Rectal smooth muscle tissue (tissue), 1 donor: ENCODE data around the gene RAE1.

ENCODE experiments used
- H3K27ac ChIP-seq: one replicate; pipeline ENCODE4 v1.7.0; 2013; ENCODE audit warnings: low read depth, low read length, inconsistent platforms
- H3K27me3 ChIP-seq: one replicate; pipeline ENCODE4 v1.7.0; 2013; ENCODE audit warnings: low read length; ENCODE audit not compliant: control insufficient read depth, insufficient read depth
- H3K36me3 ChIP-seq: one replicate; pipeline ENCODE4 v1.7.0; 2013; ENCODE audit warnings: low read length; ENCODE audit not compliant: control insufficient read depth, insufficient read depth
- H3K4me1 ChIP-seq: one replicate; pipeline ENCODE4 v1.7.0; 2013; ENCODE audit warnings: low read length; ENCODE audit not compliant: control insufficient read depth, insufficient read depth
- H3K4me3 ChIP-seq: one replicate; pipeline ENCODE4 v1.7.0; 2013; ENCODE audit warnings: low read length
- H3K9ac ChIP-seq: one replicate; pipeline ENCODE4 v1.7.0; 2013; ENCODE audit warnings: low read length

RAE1 gene

GRCh38 chr20:57317316-57317788 is 33.7 kb upstream of the RAE1 start:
- peaks cover 2% of the 10 kb centered on the region for H3K27me3 ChIP-seq
- H3K27ac ChIP-seq = no peak overlapping the region
- H3K9ac ChIP-seq = no peak overlapping the region
- H3K4me3 ChIP-seq = no peak overlapping the region
- no peaks in the 10 kb centered on the region for H3K36me3 ChIP-seq
- no peaks in the 10 kb centered on the region for H3K4me1 ChIP-seq

GRCh38 chr20:57317789-57318371 is 33.2 kb upstream of the RAE1 start:
- H3K27ac ChIP-seq = no peak overlapping the region
- no peak overlapping the region for H3K9ac ChIP-seq
- no peak overlapping the region for H3K4me3 ChIP-seq
- H3K4me1 ChIP-seq = peaks cover 2% of the 10 kb centered on the region
- H3K27me3 ChIP-seq = peaks cover 2% of the 10 kb centered on the region
- no peaks in the 10 kb centered on the region for H3K36me3 ChIP-seq

GRCh38 chr20:57319584-57319983 is 31.5 kb upstream of the RAE1 start:
- Histone ChIP-seq H3K27me3 (peaks cover 2% of the 10 kb centered on the region), H3K4me3 (no peak overlapping the region), H3K27ac (no peak overlapping the region)

DNA sequence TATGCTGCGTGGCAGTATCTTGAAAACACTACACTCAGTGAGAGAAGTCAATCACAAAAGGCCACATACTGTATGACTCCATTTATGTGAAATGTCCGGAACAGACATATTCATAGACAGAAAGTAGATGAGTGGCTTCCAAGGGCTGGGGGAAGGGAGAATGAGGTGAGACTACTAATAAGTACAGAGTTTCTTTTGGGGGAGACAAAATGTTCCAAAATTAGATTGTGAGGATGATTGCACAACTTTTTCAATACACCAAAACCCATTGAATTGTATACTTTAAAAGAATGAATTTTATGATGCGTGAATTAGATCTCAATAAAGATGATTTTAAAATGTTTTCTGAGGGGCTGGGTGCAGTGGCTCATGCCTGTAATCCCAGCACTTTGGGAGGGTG is 30.7 kb upstream of the RAE1 start:
- H3K27me3 ChIP-seq = peaks cover 2% of the 10 kb centered on the region
- H3K9ac ChIP-seq = no peak overlapping the region
- H3K36me3 ChIP-seq = no peaks in the 10 kb centered on the region

More at GRCh38 chr20:57319584-57319983, 31.5 kb upstream of the RAE1 start:
- H3K36me3 ChIP-seq = no peaks in the 10 kb centered on the region
- H3K4me1 ChIP-seq = peaks cover 4% of the 10 kb centered on the region
- H3K9ac ChIP-seq = no peak overlapping the region

DNA sequence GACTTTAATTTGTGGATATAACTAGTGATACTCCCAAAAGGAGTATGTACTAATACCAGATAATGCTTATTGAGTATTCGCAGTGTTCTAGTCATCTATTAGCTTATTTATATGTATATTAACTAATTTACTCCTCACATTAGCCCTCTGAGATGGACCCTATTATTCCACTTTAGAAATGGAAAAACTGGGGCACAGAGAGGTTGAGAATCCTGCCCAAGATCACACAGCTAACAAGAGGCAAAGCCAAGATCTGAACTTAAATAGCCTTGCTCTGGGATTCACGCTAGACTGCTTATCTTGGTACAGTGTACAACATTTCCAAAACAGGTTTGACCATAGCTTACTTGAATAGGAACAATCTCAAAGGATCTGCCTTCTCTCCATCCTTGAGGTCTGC is 29.9 kb upstream of the RAE1 start:
- H3K4me1 ChIP-seq = peaks cover 4% of the 10 kb centered on the region
- no peaks in the 10 kb centered on the region for H3K36me3 ChIP-seq
- no peak overlapping the region for H3K9ac ChIP-seq
- H3K27ac ChIP-seq = no peak overlapping the region
- no peak overlapping the region for H3K4me3 ChIP-seq
- peaks cover 2% of the 10 kb centered on the region for H3K27me3 ChIP-seq

More for the DNA sequence above, 30.7 kb upstream of the RAE1 start:
- H3K27ac ChIP-seq = no peak overlapping the region
- no peak overlapping the region for H3K4me3 ChIP-seq
- H3K4me1 ChIP-seq = peaks cover 4% of the 10 kb centered on the region

DNA sequence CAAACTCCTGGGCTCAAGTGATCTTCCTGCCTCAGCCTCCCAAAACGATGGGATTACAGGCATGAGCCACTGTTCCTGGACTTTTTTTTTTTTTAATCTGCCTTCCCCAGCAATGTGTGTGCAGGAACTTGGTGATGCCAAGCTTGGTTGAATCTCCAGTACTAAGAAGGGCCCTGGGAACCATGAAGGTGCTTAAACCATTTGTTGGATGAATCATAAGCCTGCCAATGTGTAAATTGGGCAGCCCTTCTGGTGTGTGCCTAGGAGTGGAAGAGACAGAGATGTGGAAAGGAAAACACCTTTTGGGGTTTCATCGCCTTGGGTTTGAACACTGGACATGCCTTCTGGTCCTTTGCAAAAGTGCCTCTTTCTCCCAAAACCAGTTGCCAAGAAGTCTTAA is 28.6 kb upstream of the RAE1 start:
- Histone ChIP-seq H3K9ac (no peak overlapping the region), H3K4me3 (no peak overlapping the region), H3K4me1 (peaks cover 4% of the 10 kb centered on the region), H3K36me3 (no peaks in the 10 kb centered on the region), H3K27me3 (peaks cover 2% of the 10 kb centered on the region), H3K27ac (peak overlapping the region; percentile 40)

DNA sequence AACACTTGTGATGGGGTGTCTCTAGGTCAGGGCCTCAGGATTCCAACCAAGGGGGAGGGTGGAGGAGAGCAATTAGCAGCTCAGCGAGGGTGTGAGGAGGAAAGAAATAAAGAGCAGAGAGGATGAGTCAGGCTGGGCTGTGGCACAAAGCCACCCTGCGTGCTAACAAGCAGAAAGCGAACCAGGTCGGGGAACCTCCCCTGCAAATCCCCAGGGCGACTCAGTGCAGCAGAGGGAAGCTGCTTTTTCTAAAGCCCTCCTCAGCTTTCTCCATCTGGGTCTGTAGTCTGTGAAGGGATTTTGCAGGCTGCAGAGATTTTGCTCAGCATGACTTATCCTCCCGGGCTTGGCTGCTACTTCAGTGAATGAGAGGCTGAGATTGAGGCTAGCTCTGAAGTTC is 28.0 kb upstream of the RAE1 start:
- peaks cover 4% of the 10 kb centered on the region for H3K4me1 ChIP-seq
- no peak overlapping the region for H3K9ac ChIP-seq
- peaks cover 2% of the 10 kb centered on the region for H3K27me3 ChIP-seq
- no peaks in the 10 kb centered on the region for H3K36me3 ChIP-seq
- no peak overlapping the region for H3K4me3 ChIP-seq
- peak overlapping the region; percentile 34 for H3K27ac ChIP-seq

DNA sequence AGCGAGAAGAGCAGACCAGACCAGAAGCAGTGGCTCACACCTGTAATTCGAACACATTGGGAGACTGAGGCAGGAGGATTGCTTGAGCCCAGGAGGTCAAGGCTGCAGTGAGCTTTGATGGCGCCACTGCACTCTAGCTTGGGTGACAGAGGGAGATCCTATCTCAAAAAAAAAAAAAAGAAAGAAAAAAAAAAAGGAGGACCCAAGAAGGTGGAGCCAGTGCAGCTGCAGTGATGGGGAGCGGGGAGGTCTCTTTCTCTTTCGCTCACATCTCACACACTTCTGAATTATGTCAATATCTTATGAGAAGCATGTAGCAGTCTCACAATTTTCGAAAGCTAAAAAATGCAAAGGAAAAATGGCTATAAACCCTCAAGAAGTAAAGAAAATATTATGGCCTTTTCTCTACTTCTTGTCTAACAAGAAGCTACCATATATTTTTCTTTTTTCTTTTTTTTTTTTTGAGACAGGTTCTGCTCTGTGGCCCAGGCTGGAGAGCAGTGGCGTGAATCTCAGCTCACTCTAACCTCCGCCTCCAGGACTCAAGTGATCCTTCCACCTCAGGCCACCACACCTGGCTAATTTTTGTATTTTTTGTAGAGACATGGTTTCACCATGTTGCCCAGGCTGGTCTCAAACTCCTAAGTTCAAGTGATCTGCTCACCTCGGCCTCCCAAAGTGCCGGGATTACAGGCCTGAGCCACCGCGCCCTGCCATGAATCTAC is 25.3 kb upstream of the RAE1 start:
- H3K27ac ChIP-seq = no peak overlapping the region
- peaks cover 4% of the 10 kb centered on the region for H3K4me1 ChIP-seq
- peaks cover 2% of the 10 kb centered on the region for H3K27me3 ChIP-seq
- H3K4me3 ChIP-seq = no peak overlapping the region
- H3K9ac ChIP-seq = no peak overlapping the region
- no peaks in the 10 kb centered on the region for H3K36me3 ChIP-seq

DNA sequence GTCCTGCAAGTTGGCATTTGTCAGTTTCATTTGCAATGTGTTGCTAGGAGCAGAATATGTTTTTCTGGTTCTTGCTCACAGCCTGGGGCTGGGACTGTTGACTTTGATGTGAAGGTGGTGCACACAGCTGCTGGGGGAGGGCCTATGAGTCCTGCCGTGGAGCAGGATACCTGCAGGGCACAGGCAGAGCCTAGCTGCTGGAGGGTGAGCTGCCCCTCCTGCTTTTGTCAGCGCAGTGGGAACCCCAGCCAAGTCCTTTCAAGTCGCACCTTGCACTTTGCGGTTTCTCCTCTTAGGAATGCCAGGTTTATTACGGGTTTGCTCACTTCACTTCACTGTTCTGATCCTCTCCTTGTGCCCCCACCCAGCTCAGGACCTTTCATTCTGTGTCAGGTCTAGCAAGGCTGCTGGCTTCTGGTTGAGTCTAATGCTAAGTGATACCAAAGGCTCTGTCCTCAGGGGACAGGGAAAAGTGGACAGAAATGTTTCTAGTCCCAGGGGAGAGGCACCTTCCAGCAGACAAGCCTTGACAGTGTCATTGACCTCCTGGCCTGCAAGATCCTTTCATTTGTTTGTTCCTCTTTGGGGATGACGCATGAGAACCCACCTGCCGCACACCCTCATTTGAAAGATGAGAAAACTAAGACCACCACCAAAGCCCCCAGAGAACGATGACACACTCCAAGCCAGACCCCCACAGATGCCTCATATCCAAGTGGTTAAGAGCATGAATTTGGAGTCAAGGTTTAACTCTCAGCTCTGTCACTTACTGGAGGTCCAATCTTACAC is 24.2 kb upstream of the RAE1 start:
- H3K9ac ChIP-seq = no peak overlapping the region
- no peak overlapping the region for H3K4me3 ChIP-seq
- H3K27ac ChIP-seq = no peak overlapping the region
- H3K36me3 ChIP-seq = no peaks in the 10 kb centered on the region
- no peaks in the 10 kb centered on the region for H3K27me3 ChIP-seq
- peaks cover 4% of the 10 kb centered on the region for H3K4me1 ChIP-seq

DNA sequence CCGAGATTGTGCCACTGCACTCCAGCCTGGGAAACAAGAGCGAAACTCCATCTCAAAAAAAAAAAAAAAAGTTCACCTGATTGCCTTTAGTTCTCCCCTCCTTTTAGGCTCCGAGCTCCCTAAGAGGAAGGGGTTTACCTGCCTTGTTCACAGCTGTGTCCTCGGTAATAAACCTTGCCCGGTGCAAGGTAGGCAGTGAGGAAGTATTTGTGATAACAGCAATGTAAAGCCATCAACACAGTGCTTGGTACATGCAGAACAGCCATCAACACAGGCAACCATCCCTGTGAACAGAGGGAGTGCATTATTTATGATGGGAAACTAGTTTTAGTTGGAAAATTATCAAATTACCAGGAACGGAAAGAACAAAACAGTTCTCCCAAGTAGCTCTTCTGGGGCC is 23.2 kb upstream of the RAE1 start:
- Histone ChIP-seq H3K9ac (no peak overlapping the region), H3K27ac (no peak overlapping the region), H3K27me3 (no peaks in the 10 kb centered on the region), H3K4me1 (peaks cover 2% of the 10 kb centered on the region), H3K4me3 (no peak overlapping the region), H3K36me3 (no peaks in the 10 kb centered on the region)

GRCh38 chr20:57329608-57330221 is 21.3 kb upstream of the RAE1 start, which contains the start of gene SPO11:
Gene SPO11 (plus strand): TSS chr20:57329803. CDS start chr20:57329868, 65 bp downstream.
- Histone ChIP-seq H3K9ac (no peak within 1 kb of the TSS), H3K4me3 (no peak within 1 kb of the TSS), H3K4me1 (no peaks in the 10 kb centered on the region), H3K27ac (no peak within 1 kb of the TSS), H3K27me3 (no peaks in the 10 kb centered on the region), H3K36me3 (no peaks in the 10 kb centered on the region)

DNA sequence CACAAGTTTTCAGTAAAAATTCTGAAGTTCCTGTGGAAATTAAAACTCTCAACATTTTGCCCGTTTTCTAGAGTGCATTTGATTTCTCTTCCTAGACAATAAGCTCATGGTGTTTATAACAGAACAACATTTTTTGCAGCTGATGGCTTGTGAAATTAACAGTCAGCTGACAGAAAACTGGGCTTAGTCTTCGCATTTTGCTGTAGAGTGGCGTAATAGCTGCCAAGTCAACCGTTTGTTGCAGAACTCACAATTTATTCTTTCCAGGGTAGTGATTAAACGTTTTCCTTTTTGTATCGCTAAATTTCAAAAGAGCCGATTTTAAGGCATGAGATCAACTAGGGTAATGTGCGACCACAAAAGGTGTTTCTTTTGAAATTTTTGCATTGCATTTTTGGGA is 20.1 kb upstream of the RAE1 start:
- Histone ChIP-seq H3K36me3 (no peaks in the 10 kb centered on the region), H3K27ac (no peak overlapping the region), H3K4me1 (no peaks in the 10 kb centered on the region), H3K4me3 (no peak overlapping the region), H3K9ac (no peak overlapping the region), H3K27me3 (no peaks in the 10 kb centered on the region)
